Natural killer cell treated with Interleukin-12 subunit alpha and Interleukin-12 subunit beta and Interleukin-15 and Interleukin-18, amount 100 ng/mL, for 72 hours (primary cell): ENCODE measurements around the gene CROCC. TPM values are rescaled to one million over a fixed set of nuclear protein-coding genes. Genes with fewer than 3 reads are reported as not detected.
A peak's percentile ranks its signal among the peaks of the same experiment; 100 is the strongest.
"Not testable (repeated sequence)": the region's sequence is repeated elsewhere in the genome, so short reads cannot be mapped to it uniquely, and the experiment has no call there.

Experiments
- ATAC-seq, 2 donors: fragments of 150-1000 bp; cut with Tn5 transposase in 1 of 2; sonication (Bioruptor Pico), chemical (Tn5 transposase) in 1 of 2; 2 replicates each; pipeline ENCODE4 v1.10.0; 2021
- DNase-seq: peaks from one replicate; pipeline ENCODE4 v3.0.0; 2022; ENCODE audit warnings: low spot score
- H3K27ac Mint-ChIP-seq, 2 donors: 1 replicate in 1 of 2; 2 replicates in 1 of 2; pipeline ENCODE4 v1.8.0; 2022; ENCODE audit warnings: mixed read lengths in 2 of 2, mild to moderate bottlenecking in 1 of 2, moderate library complexity in 1 of 2
- H3K27me3 Mint-ChIP-seq, 2 donors: 1 replicate in 1 of 2; 2 replicates in 1 of 2; pipeline ENCODE4 v1.8.0; 2022; ENCODE audit warnings: mixed read lengths in 2 of 2
- H3K36me3 Mint-ChIP-seq: one replicate; pipeline ENCODE4 v1.8.0; 2022; ENCODE audit warnings: mixed read lengths
- H3K4me1 Mint-ChIP-seq, 2 donors: 1 replicate in 1 of 2; 2 replicates in 1 of 2; pipeline ENCODE4 v1.8.0; 2022; ENCODE audit warnings: low read depth in 2 of 2, mixed read lengths in 2 of 2, mild to moderate bottlenecking in 1 of 2
- H3K4me3 Mint-ChIP-seq: one replicate; pipeline ENCODE4 v1.8.0; 2022; ENCODE audit warnings: mixed read lengths
- H3K9me3 Mint-ChIP-seq: 2 replicates; pipeline ENCODE4 v1.8.0; 2022; ENCODE audit warnings: mixed read lengths
- total RNA-seq, 2 donors: library from RNA; stranded (reverse); gene quantifications; one replicate each; pipeline ENCODE4 v1.2.3, GENCODE V29; 2022

CROCC gene
- total RNA-seq, 2 donors from 2014 or later: 21.0 to 29.3 TPM

GRCh38 chr1:16916036-16916880 is 5.5 kb upstream of the CROCC start:
- not testable (repeated sequence) for H3K36me3 Mint-ChIP-seq, DNase-seq, H3K27me3 Mint-ChIP-seq, H3K27ac Mint-ChIP-seq, ATAC-seq, H3K9me3 Mint-ChIP-seq
- Mint-ChIP-seq H3K4me3 (peak overlapping the region; percentile 34), H3K4me1 (peaks cover 25 to 29% of the 10 kb centered on the region in 2 donors)

- Mint-ChIP-seq H3K27me3 (no peaks in the 10 kb centered on the region), H3K9me3 (no peaks in the 10 kb centered on the region), H3K4me3 (no peak overlapping the region), H3K27ac (no peak overlapping the region), H3K4me1 (peaks cover 33 to 34% of the 10 kb centered on the region in 2 donors), H3K36me3 (no peaks in the 10 kb centered on the region)
- no peak for ATAC-seq
- no peak for DNase-seq
Measured at GRCh38 chr1:16918371-16918770, 3.4 kb upstream of the CROCC start.

DNA sequence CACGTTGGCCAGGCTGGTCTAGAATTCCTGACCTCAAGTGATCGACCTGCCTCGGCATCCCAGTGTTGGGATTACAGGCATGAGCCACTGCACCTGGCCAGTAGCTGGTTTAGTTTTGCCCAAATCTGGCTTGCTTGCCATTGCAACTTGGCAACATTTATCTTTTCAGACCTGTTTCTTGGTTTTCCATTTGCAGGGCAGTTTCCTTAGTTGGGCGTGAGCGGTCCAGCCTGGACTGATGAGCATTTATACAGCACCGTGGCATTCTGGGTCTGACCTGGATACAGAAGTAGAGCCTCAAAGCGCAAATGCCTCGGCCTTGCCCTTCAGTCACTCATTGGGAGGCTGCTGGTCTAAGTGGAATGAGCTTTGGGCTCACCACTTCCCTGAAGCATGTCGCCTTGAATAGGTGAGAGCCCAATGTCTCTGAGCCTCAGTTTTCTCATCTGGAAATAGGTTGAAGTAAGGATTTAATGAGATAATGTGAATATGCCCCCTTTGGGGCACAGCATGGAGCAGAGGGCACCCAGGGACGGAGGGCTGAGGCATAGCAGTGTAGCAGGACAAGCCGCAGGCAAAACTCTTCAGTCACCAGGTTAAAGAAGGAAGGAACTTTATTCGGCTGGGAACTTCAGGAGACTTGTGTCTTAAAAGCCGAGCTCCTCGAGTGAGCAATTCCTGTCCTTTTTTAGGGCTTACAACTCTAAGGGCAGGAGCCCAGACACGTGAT is 2.6 kb upstream of the CROCC start:
- not testable (repeated sequence) for H3K27me3 Mint-ChIP-seq, H3K27ac Mint-ChIP-seq, H3K9me3 Mint-ChIP-seq, DNase-seq, H3K4me3 Mint-ChIP-seq, H3K36me3 Mint-ChIP-seq, ATAC-seq
- peaks cover 30 to 31% of the 10 kb centered on the region in 2 donors for H3K4me1 Mint-ChIP-seq

DNA sequence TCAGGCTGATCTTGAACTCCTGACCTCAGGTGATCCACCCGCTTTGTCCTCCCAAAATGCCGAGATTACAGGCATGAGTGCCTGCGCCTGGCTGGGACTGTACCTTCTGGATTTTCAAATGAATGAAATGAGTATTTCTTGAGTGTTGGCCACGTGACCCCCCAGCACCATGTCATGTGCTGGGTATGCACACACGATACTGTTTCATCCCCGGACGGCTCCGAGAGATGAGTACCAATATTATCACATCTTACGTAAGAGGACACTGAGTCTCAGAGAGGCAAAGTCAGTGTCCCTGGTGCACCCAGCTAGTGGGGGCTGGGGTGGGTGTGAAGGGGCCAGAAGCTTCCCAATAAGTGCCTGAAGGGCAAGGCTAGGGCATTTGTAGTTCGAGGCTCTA is 780 bp upstream of the CROCC start:
- Mint-ChIP-seq H3K4me1 (peaks cover 18 to 28% of the 10 kb centered on the region in 2 donors), H3K27ac (no peak overlapping the region), H3K27me3 (no peaks in the 10 kb centered on the region), H3K4me3 (no peak overlapping the region), H3K9me3 (no peaks in the 10 kb centered on the region), H3K36me3 (no peaks in the 10 kb centered on the region)
- DNase-seq (no peak), ATAC-seq (no peak)

GRCh38 chr1:16922466-16922865 is 735 bp downstream of the CROCC start:
- peaks cover 18 to 34% of the 10 kb centered on the region in 2 donors for H3K4me1 Mint-ChIP-seq
- no peaks in the 10 kb centered on the region for H3K36me3 Mint-ChIP-seq
- no peak for DNase-seq
- H3K27me3 Mint-ChIP-seq: no peaks in the 10 kb centered on the region
- H3K9me3 Mint-ChIP-seq: no peaks in the 10 kb centered on the region
- peak overlapping the region in 1 of 2 donors; percentile 68 for H3K27ac Mint-ChIP-seq
- ATAC-seq: no peak
- no peak overlapping the region for H3K4me3 Mint-ChIP-seq

DNA sequence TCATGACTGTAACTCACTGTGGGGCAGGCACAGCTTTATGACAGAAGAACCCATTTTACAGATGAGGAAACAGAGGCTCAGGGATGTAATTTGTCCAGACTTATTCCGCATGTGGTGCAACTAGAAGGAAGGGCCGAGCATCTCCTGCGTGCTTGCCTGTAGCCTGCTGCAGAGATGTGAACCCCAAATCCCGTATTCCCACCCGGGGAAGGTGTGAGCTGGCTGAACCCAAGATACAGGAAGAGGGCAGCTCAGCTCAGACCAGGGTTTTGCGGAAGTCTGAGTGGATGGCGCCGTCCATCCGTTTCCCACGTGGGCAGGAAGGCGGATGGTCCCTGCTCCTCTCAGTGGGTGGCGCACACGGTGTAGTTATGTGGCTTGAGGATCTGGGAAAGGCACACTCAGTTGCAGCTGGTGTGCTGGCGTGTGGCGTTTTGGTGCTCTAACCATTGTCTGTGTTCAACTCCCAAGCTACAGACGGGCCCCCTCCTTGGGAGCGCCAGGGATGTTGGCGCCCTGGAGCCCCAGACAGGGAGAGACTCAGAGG is 1.2 kb downstream of the CROCC start:
- peak overlapping the region in 1 of 2 donors; percentile 68 for H3K27ac Mint-ChIP-seq
- H3K36me3 Mint-ChIP-seq: no peaks in the 10 kb centered on the region
- no peak for ATAC-seq
- no peaks in the 10 kb centered on the region for H3K27me3 Mint-ChIP-seq
- no peaks in the 10 kb centered on the region for H3K9me3 Mint-ChIP-seq
- no peak for DNase-seq
- no peak overlapping the region for H3K4me3 Mint-ChIP-seq
- H3K4me1 Mint-ChIP-seq: peaks cover 18 to 35% of the 10 kb centered on the region in 2 donors

- no peaks in the 10 kb centered on the region for H3K27me3 Mint-ChIP-seq
- H3K9me3 Mint-ChIP-seq: no peaks in the 10 kb centered on the region
- ATAC-seq (no peak), DNase-seq (no peak)
- H3K36me3 Mint-ChIP-seq: no peaks in the 10 kb centered on the region
- no peak overlapping the region for H3K4me3 Mint-ChIP-seq
- H3K4me1 Mint-ChIP-seq: peaks cover 18 to 35% of the 10 kb centered on the region in 2 donors
- no peak overlapping the region for H3K27ac Mint-ChIP-seq
Measured at GRCh38 chr1:16924216-16924918, 2.6 kb downstream of the CROCC start.

DNA sequence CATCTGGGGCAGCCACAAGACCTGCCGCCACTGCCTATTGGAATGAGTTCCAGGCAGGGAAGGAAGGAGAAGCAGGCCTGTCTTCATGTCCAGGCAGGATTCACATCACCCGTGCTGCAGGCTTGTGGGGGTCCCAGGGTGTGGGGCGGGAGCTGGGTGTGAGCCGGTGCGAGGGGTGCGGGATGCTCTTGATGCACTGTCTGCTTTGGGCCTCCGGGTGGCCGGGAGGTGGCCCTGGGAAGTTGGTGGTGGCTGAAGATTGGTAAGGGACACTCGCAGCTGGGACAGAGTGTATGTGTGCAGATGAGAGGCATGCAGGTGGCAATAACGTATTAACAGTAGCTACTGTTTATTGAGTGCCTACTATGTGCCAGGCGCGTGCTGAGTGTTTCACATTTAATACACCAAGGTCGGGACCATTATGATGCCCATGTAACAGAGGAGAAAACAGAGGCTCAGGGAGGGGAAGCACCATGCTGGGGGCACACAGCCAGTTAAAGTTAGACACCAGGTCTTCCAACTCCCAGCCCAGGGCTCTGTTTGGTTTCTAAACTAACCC is 3.3 kb downstream of the CROCC start:
- H3K4me1 Mint-ChIP-seq: peaks cover 18 to 35% of the 10 kb centered on the region in 2 donors
- ATAC-seq: no peak
- DNase-seq: no peak
- H3K9me3 Mint-ChIP-seq: no peaks in the 10 kb centered on the region
- no peaks in the 10 kb centered on the region for H3K27me3 Mint-ChIP-seq
- no peaks in the 10 kb centered on the region for H3K36me3 Mint-ChIP-seq
- H3K4me3 Mint-ChIP-seq: no peak overlapping the region
- H3K27ac Mint-ChIP-seq: no peak overlapping the region

DNA sequence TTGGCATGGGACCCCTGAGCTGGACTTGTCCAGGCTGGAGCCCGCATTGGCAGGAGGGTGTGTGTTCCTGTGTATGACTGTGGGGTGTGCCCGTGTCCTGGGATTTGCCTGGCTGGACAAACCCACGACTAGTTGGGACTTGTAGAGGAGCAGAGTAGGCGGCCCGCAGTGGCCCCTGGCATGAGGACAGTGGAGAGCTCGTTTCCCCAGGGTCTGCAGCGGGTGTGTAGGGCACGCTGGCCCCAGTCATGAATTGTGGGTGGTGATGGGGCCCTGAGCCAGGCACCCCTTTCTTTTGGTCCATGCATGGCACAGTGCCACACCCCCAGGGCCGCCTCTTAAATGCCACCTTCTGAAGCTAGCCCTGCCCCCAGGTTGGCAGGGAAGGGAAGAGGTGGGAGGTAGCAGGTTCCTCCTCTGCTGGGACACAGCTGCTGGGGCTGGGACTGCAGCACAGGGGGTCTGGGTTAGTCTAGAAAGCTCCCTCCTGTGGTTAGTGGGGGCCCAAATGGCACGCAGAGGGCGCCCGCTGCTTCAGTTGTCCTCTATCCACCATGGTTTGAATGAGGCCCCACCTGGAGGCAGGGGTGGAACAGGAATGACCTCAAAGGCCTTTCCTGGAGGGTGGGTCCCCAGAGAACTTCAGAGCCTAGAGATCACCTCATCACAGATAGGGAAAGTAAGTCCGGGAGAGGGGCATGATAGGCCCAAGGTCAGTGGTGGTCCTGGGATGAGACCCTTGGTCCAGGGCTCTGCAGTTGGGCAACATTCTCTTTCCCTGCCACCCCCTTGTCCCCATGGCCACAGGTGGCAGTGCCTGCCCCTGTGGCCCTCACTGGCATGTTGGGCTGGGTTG is 4.1 kb downstream of the CROCC start:
- no peak overlapping the region for H3K4me3 Mint-ChIP-seq
- no peak for DNase-seq
- H3K27me3 Mint-ChIP-seq: no peaks in the 10 kb centered on the region
- no peak for ATAC-seq
- peaks cover 18 to 35% of the 10 kb centered on the region in 2 donors for H3K4me1 Mint-ChIP-seq
- no peak overlapping the region for H3K27ac Mint-ChIP-seq
- H3K9me3 Mint-ChIP-seq: no peaks in the 10 kb centered on the region
- H3K36me3 Mint-ChIP-seq: no peaks in the 10 kb centered on the region

DNA sequence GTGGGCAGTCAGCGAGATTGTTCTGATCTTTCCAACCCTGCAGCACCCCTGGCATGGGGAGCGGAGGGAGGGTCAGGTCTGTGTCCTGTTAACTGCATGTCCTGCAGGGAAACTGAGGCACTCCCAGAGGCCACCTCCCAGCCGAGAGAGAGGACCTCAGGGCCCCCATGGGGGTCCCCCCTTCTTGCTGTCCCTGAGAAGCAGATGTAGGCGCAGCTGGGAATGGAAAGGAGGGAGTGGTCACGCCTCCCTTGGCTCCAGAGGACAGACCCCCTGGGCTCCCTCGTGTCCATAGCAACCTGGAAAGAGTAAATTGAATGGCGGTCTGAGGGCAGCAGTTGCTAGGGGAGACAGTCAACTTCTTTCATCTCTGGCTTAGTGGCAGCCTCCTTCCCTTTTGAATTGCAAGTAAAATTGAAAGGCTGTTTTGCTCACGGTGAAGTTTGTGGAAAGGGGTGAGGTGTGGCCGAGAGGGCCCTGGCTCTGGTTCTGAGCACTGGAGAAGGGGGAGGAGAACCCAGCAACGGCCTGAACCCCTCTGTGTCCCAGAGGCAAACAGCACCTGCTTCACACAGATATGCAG is 4.9 kb downstream of the CROCC start:
- Mint-ChIP-seq H3K9me3 (no peaks in the 10 kb centered on the region), H3K36me3 (no peaks in the 10 kb centered on the region), H3K27me3 (no peaks in the 10 kb centered on the region), H3K4me1 (peaks cover 14 to 30% of the 10 kb centered on the region in 2 donors), H3K27ac (no peak overlapping the region), H3K4me3 (no peak overlapping the region)
- ATAC-seq: no peak
- no peak for DNase-seq

DNA sequence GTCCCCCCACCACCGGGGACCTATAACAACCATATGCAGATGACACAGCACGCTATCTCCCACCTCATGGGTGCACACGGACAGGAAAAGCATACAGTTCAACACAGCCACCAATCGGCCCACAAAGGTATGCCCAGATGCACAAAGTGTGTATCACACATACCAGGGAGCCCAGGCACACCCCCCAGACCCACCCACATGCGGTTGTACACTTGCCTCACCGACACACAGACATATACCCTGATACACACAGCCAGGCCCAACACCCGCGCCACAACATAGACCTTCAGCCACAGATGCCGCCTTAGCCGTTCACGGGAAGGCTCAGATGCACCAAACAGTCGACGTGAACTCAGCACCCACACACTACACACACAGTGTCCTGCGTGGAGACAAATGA is 5.5 kb downstream of the CROCC start:
- Mint-ChIP-seq H3K27ac (no peak overlapping the region), H3K9me3 (no peaks in the 10 kb centered on the region), H3K4me3 (no peak overlapping the region), H3K4me1 (peaks cover 7 to 24% of the 10 kb centered on the region in 2 donors), H3K36me3 (no peaks in the 10 kb centered on the region), H3K27me3 (no peaks in the 10 kb centered on the region)
- no peak for DNase-seq
- peak in 1 of 2 donors; percentile 4 for ATAC-seq

DNA sequence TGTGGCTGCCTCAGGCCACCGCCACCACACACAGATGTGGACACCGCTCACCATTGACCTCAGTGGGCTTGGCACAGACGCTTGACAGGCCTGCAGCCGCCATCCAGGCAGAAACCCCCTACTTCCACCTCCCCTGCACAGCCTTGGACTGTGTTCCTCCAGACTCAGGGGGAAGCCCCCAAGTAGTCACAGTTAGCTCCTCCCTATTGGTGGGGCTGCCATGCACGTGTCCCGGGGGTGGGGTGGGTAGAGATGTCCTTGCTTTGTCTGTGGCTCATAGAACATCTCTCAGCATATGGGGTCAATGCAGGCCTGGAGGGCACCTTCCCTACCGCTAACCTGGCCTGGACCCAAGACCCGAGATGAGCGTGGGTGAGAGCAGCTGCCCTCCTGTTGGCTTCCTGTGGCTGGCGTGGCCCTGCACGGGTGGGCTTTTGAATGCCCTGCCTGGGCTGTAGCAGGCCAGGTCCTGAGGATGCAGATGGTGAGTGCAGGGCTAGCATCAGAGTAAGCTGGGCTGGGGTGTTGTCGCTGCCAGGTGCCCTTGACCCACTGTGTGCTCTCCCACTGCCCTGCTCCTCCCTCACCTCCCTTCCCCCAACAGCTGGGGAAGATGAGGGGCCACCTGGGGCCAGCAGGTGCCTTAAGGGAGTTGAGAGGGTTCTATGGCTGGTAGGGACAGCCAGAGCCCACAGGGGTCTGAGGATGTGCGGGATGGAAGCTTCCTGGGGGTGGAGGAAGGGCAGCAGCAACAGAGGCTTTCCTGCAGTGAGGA is 6.2 kb downstream of the CROCC start:
- Mint-ChIP-seq H3K9me3 (no peaks in the 10 kb centered on the region), H3K27ac (no peak overlapping the region), H3K4me1 (peaks cover under 1 to 20% of the 10 kb centered on the region in 2 donors), H3K4me3 (no peak overlapping the region), H3K27me3 (no peaks in the 10 kb centered on the region), H3K36me3 (no peaks in the 10 kb centered on the region)
- no peak for DNase-seq
- peak; percentile 1 to 3 for ATAC-seq
